GM19438 (cell line): ENCODE data around the gene NDUFB11.
"Not testable (repeated sequence)": the region's sequence is repeated elsewhere in the genome, so short reads cannot be mapped to it uniquely, and the experiment has no call there.

Source experiments
- ATAC-seq: cut with Tn5 transposase; IDR thresholded peaks from one replicate; pipeline ENCODE4 v1.9.1; 2021; ENCODE audit warnings: low read depth; ENCODE audit not compliant: unreplicated experiment

NDUFB11 gene

DNA sequence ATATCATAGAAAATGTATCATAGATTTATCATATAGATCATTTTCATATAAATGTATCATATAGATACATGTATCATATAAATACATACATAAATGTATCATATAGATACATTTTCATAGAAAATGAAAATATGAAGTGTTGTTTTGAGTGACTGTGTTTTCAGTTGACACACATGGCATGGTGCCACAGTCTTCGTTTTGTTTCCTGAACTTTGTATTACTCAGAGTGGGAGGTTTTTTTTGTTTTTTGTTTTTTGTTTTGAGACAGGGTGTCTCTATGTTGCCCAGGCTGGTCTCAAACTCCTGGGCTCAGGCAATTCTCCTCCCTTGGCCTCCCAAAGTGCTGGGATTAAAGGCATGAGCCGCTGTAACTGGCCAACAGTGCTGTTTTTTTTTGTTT, 4.4 kb upstream of the NDUFB11 start:
- no peak for ATAC-seq

DNA sequence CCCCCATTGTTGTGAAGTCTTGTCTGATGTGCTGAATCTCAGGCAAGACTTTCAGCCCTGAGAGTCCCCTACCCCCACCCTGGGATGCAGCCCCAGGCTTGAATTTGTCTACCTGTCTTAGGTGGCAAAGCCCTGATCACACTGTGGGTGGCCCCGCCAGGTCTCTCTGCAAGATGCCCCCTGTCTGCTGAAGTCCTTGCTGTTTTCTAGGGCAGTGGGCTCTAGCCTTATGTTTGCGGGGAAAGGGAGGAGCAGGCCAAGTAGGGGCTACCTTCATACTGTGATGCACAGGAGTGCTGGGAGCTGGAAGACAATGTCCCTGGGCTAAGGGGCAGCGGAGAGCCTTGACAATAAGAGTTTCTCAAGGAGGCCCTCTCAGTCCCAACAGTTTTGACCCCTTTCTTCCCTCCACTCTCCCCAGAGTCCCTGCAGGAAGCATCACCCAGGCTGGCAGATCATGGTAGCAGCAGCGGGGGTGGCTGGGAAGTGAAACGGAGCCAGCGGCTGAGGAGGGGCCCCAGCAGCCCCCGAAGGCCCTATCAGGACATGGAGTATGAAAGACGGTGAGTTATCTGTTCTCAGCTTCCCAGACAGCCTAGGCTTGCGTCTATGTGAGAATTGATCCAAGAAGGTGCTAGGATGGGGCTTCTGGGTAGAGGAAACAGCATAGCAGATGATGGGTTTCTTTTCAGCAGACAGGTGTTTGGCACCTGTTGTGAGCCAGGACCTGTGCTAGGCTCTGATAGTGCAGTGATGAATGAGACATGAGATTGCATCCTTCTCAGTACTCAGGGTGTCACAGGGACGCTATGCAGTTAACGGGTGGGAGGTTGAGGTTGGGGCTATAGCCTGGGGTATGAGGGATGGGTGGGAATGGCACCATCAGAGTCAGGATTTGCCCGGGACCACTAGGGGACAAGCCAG, 2.7 kb upstream of the NDUFB11 start:
- ATAC-seq = no peak

- no peak for ATAC-seq
These were observed 1.8 kb upstream of the NDUFB11 start for GRCh38 chrX:47146121-47146935.

DNA sequence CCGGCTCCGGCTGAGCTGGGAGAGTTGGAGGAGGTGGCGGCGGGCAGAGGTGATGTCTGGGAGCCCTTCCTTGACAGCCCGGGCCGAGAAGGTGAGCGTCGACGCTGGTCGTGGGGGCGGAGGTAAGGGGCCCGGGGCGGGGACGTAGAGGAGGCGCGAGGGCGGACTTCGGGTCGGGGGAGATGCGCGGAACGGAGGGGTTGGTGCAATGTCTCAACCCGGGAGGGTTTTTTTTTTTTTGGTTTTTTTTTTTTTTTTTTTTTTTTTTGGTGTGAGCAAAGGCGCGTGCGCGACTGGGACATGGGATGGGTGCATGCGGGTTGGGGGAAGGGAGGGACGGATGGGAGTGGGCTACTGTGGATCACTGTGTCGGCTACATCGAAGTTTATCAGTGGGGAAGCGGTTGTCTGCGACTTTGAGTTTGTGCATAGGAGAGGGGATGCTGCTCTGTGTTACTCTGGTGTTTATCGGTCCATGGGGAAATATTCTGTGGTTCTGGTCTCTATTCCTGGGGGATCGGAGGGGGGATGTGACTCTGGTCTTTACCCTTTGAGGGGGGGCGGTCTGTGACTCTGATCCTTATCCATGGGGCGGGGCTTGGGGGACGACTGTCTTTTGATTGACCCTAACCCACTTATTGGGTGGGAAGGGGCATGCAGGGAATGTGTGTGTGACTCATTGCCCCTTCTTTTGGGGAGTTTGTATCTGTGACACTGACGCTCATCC, 1.1 kb upstream of the NDUFB11 start:
- peak; percentile 24 for ATAC-seq

DNA sequence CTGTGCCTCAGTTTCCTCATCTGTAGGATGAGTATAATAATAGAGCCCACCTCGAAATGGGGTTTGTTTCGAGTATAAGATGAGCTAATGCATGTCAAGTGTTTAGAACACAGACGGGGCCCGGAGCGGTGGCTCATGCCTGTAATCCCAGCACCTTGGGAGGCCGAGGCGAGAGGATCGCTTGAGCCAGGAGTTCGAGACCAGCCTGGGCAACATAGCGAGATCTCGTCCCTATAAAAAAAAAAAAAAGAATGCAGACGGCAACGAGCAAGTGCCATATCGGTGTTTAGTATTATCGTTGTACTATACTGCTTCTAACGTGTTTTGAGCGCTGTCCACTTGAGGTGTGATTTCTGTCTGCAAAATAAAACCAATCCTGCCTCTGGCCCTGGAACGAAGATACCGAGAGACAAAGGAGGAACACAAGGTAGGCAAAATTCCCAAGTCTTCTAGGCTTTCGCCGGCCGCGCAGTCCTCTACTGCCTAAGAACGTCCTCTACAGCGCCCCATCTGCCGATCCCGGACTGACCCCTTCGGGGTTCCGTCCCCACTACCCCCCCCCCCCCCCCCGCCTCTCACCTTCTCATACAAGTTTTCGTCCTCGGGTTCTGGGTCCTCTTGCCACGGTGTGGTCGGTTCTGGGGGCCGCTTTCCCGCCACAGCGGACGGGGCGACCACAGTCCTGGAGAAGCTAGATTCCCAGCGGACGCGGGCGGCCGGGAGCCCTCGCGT, 442 bp downstream of the NDUFB11 start:
- ATAC-seq = peak; percentile 2

DNA sequence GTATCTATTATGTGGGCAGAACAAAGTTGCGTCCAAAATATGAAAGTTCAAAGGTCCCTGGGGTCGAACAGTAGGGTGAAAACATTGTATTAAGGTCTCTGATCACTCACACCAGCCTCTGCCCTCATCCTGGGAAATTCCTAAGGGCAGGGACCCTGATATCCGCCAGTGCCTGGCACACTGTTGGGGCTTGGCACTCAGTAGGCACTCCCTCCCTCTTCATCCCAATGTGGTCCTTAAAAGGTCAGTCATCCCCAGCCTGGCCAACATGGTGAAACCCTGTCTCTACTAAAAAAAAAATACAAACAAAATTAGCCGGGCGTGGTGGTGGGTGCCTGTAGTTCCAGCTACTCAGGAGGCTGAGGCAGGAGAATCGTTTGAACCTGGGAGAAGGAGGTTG, 6.3 kb downstream of the NDUFB11 start:
- ATAC-seq = no peak

DNA sequence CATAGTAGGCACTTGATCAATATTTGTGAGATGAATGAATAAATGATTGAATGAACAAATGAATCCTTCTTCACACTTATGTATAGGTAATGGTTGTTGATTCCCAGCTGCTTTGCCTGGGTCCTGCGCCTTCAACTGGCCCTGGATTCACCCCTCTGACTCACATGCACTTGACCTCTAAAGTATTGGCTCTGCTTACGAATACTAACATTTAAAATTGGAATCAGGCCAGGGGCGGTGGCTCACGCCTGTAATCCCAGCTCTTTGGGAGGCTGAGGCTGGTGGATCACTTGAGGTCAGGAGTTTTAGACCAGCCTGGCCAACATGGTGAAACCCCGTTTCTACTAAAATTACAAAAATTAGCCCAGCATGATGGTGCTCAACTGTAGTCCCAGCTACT, 8.9 kb downstream of the NDUFB11 start:
- not testable (repeated sequence) for ATAC-seq

- no peak for ATAC-seq
These were observed 11.0 kb downstream of the NDUFB11 start for GRCh38 chrX:47133493-47133892.

DNA sequence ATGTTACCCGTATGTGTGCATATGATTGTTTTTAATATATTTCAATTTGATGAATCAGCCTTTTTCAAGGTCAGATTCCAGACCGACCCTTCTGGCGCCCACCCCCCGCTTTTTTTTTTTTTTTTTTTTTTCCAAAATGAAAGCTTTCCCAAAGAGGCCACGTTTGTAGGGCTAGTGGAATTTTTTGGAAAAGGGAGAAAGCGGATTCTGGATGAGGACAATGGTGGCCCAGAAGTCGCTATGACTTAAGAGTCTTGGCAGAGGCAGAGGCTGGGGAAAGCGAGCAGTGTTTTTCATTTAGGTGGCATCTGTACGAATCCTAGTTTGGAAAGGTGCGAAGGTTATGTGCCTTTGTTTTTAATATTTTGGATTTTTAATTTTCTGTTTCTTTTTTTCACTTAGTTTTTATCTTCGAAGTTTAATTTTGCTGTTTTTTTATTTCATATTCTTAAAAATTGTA, 14.6 kb downstream of the NDUFB11 start:
- ATAC-seq = no peak

GRCh38 chrX:47129157-47129898, 15.2 kb downstream of the NDUFB11 start:
- peak; percentile 98 for ATAC-seq

GRCh38 chrX:47124466-47124865, 20.0 kb downstream of the NDUFB11 start:
- ATAC-seq = not testable (repeated sequence)

GRCh38 chrX:47116551-47117110, 27.9 kb downstream of the NDUFB11 start:
- ATAC-seq = not testable (repeated sequence)

- ATAC-seq = no peak
These were observed 32.1 kb downstream of the NDUFB11 start for GRCh38 chrX:47112316-47112954.

DNA sequence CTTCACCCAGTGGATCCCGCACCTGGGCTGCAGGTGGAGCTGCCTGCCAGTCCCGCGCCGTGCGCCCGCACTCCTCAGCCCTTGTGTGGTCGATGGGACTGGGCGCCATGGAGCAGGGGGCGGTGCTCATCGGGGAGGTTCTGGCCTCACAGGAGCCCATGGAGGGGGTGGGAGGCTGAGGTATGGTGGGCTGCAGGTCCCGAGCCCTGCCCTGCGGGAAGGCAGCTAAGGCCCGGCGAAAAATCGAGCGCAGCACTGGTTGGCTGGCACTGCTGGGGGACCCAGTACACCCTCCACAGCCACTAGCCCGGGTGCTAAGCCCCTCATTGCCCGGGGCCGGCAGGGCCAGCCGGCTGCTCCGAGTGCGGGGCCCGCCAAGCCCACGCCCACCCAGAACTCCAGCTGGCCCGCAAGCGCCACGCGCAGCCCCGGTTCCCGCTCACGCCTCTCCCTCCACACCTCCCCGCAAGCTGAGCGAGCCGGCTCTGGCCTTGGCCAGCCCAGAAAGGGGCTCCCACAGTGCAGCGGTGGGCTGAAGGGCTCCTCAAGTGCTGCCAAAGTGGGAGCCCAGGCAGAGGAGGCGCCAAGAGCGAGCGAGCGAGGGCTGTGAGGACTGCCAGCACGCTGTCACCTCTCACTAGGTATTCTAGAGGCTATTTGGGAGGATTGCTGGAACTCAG, 33.4 kb downstream of the NDUFB11 start:
- ATAC-seq = not testable (repeated sequence)

DNA sequence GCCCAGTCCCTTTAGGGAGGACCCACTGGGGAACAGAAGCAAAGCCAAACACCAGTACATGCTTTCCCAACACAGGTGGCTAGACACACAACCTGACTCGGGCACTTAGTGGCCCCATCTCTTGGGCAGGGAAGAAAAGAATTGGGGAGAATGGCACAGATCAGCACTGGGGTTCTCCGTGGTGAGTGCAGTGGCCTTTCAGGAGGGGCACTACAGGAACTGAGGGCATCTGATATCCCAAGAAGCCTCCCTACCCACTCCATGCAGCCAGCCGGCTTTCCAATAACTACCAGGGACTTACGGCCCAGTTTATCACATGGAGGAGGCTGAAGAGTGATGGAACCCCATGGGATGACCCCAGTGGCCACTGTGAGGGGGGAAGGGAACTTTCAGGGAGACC, 43.3 kb downstream of the NDUFB11 start:
- ATAC-seq = no peak

GRCh38 chrX:47098338-47099094, 46.0 kb downstream of the NDUFB11 start:
- ATAC-seq = no peak

DNA sequence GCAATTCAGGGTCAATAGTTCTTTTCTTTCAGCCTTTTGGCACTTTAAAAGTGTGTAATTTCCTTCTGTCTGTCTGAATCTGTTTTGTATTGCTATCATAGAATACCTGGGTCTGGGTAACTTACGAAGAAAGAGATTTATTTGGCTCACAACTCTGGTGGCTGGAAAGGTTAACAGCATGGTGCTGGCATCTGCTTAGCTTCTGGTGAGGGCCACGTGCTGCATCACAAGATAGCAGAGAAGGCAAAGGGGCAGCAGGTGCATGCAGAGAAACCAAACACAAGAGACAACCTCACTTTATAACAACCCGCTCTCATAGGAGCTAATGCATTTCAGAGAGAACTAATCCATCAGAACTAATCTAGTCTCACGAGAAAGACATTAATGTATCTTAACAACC, 47.5 kb downstream of the NDUFB11 start:
- no peak for ATAC-seq
